Stimulated activated naive CD8-positive, alpha-beta T cell treated with anti-CD3 and anti-CD28 coated beads, Interleukin-15, amount 100 ng/mL, for 72 hours (primary cell): ENCODE data around the gene GLRX3.

Experiments used
- ATAC-seq: fragments of 150-1000 bp; cut with Tn5 transposase; 2 replicates; pipeline ENCODE4 v1.10.0; 2021; ENCODE audit warnings: mild to moderate bottlenecking, moderate library complexity
- DNase-seq, 2 donors: peaks; one replicate each; pipeline ENCODE4 v3.0.0; 2021 to 2022
- H3K27ac Mint-ChIP-seq, 2 donors: one replicate each; pipeline ENCODE4 v1.8.0; 2022; ENCODE audit warnings: mild to moderate bottlenecking in 2 of 2, mixed read lengths in 2 of 2, moderate library complexity in 2 of 2
- H3K27me3 Mint-ChIP-seq: one replicate; pipeline ENCODE4 v1.8.0; 2022; ENCODE audit warnings: mixed read lengths
- H3K4me1 Mint-ChIP-seq: one replicate; pipeline ENCODE4 v1.8.0; 2022; ENCODE audit warnings: mild to moderate bottlenecking, mixed read lengths
- H3K4me3 Mint-ChIP-seq, 2 donors: one replicate each; pipeline ENCODE4 v1.8.0; 2022; ENCODE audit warnings: mild to moderate bottlenecking in 2 of 2, mixed read lengths in 2 of 2, moderate library complexity in 1 of 2
- H3K9me3 Mint-ChIP-seq, 2 donors: one replicate each; pipeline ENCODE4 v1.8.0; 2022; ENCODE audit warnings: mixed read lengths in 2 of 2

GLRX3 gene

GRCh38 chr10:130167193-130167592 lies 31.0 kb downstream of the GLRX3 start:
- ATAC-seq (no peak), DNase-seq (no peak)
- Mint-ChIP-seq H3K27ac (no peak overlapping the region), H3K4me1 (peaks cover 45% of the 10 kb centered on the region), H3K27me3 (no peaks in the 10 kb centered on the region), H3K4me3 (no peak overlapping the region), H3K9me3 (no peaks in the 10 kb centered on the region)

GRCh38 chr10:130167707-130168106 lies 31.5 kb downstream of the GLRX3 start:
- no peaks in the 10 kb centered on the region for H3K27me3 Mint-ChIP-seq
- no peak overlapping the region for H3K4me3 Mint-ChIP-seq
- H3K9me3 Mint-ChIP-seq, result no peaks in the 10 kb centered on the region
- ATAC-seq (no peak), DNase-seq (no peak)
- no peak overlapping the region for H3K27ac Mint-ChIP-seq
- peaks cover 45% of the 10 kb centered on the region for H3K4me1 Mint-ChIP-seq

DNA sequence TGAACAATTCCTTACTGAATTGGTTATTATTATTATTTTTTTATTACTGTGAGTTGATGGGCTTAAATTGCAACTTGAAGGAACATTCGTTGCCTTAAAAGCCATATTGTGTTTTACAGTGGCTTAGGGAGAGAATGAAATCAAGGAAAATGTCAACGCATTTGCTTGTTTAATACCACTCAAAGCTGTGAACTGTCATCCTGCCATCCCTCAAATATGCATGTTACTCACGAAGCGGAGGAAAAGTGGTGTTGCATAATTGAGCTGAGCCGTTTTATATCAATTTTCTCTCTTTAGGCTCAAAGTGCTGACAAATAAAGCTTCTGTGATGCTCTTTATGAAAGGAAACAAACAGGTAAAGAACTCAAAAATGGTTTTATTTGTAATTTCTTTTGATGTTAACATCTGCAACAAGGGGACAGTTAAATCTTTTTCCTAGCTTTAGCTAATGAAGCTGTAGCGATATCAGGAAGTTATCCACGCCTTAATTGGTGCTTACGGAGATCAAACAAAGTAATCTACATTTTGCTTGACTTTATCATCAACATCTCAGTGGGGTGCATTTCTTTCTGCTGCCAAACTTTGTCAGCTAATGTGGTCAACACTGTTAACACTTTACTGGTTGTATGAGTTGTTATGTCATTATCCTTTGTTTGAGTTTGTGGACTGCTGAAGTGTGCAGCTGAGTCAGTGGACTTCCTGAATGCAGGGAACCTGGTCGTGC lies 33.1 kb downstream of the GLRX3 start:
- Mint-ChIP-seq H3K27me3 (no peaks in the 10 kb centered on the region), H3K4me1 (peaks cover 57% of the 10 kb centered on the region), H3K9me3 (no peaks in the 10 kb centered on the region), H3K4me3 (no peak overlapping the region), H3K27ac (no peak overlapping the region)
- no peak for ATAC-seq
- DNase-seq, result no peak

GRCh38 chr10:130171196-130171595 lies 35.0 kb downstream of the GLRX3 start:
- Mint-ChIP-seq H3K4me3 (no peak overlapping the region), H3K9me3 (no peaks in the 10 kb centered on the region), H3K27me3 (no peaks in the 10 kb centered on the region), H3K27ac (no peak overlapping the region), H3K4me1 (peaks cover 62% of the 10 kb centered on the region)
- DNase-seq (peak in 1 of 2 donors; percentile 37), ATAC-seq (peak; percentile 91)

DNA sequence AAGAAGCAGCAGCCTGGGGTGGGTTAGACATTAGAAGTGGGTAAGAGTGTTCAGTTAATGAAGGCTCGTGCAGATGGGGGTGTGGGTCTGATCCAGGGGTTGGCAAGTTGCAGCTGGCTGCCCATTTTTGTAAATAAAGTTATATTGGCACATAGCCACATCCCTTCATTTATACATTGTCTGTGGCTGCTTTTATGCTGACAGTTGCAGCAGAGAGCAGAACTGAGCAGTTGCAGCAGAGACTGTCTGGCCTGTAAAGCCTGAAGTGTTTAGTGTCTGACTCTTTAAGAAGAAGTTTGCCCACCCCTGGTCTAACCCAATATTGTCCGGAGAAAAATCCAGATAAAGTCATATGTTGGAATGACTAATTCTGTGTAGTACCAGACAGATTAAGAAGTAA lies 38.1 kb downstream of the GLRX3 start:
- no peak for DNase-seq
- Mint-ChIP-seq H3K9me3 (no peaks in the 10 kb centered on the region), H3K4me3 (no peak overlapping the region), H3K27ac (no peak overlapping the region), H3K4me1 (peaks cover 45% of the 10 kb centered on the region), H3K27me3 (no peaks in the 10 kb centered on the region)
- no peak for ATAC-seq

- peak overlapping the region in 1 of 2 donors; percentile 35 for H3K4me3 Mint-ChIP-seq
- H3K4me1 Mint-ChIP-seq, result peaks cover 43% of the 10 kb centered on the region
- ATAC-seq (peak; percentile 76), DNase-seq (no peak)
- H3K9me3 Mint-ChIP-seq, result no peaks in the 10 kb centered on the region
- no peaks in the 10 kb centered on the region for H3K27me3 Mint-ChIP-seq
- H3K27ac Mint-ChIP-seq, result peak overlapping the region in 1 of 2 donors; percentile 80
Measured at GRCh38 chr10:130175074-130175473, 38.9 kb downstream of the GLRX3 start.

DNA sequence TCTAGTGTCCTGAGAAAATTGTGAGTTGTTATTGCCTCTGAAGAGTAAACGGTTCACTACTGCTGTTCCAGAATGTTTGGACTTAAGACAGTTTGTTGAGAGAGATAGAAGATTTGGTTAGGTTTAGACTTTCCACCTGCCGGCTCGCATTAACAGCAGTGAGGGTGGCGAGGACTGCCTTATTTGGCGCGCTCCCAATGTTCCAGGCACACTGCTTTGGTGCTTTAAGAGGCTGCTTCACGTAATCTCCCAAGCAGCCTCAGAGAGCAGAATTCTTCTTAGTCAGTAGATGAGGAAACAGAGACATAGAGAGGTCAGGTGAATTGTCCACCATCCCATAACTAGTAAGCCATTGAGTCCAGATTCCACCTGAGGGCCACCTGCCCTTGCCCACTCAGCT lies 41.1 kb downstream of the GLRX3 start:
- Mint-ChIP-seq H3K4me3 (no peak overlapping the region), H3K9me3 (no peaks in the 10 kb centered on the region), H3K27ac (no peak overlapping the region)

GRCh38 chr10:130179640-130180039 lies 43.4 kb downstream of the GLRX3 start:
- peak; percentile 82 for ATAC-seq
- no peak overlapping the region for H3K4me3 Mint-ChIP-seq
- H3K27me3 Mint-ChIP-seq, result no peaks in the 10 kb centered on the region
- H3K27ac Mint-ChIP-seq, result peak overlapping the region in 1 of 2 donors; percentile 33
- DNase-seq, result peak; percentile 24 to 26
- H3K9me3 Mint-ChIP-seq, result no peaks in the 10 kb centered on the region
- peaks cover 16% of the 10 kb centered on the region for H3K4me1 Mint-ChIP-seq

More for the DNA sequence above, 41.1 kb downstream of the GLRX3 start:
- ATAC-seq, result no peak
- DNase-seq, result no peak
- peaks cover 35% of the 10 kb centered on the region for H3K4me1 Mint-ChIP-seq
- H3K27me3 Mint-ChIP-seq, result no peaks in the 10 kb centered on the region

- DNase-seq, result no peak
- H3K9me3 Mint-ChIP-seq, result no peaks in the 10 kb centered on the region
- no peak for ATAC-seq
- peak overlapping the region in 1 of 2 donors; percentile 36 for H3K27ac Mint-ChIP-seq
- H3K4me3 Mint-ChIP-seq, result no peak overlapping the region
- peaks cover 9% of the 10 kb centered on the region for H3K4me1 Mint-ChIP-seq
- no peaks in the 10 kb centered on the region for H3K27me3 Mint-ChIP-seq
Measured at GRCh38 chr10:130180416-130180815, 44.2 kb downstream of the GLRX3 start.

GRCh38 chr10:130181858-130182257 lies 45.7 kb downstream of the GLRX3 start:
- Mint-ChIP-seq H3K27ac (no peak overlapping the region), H3K9me3 (no peaks in the 10 kb centered on the region), H3K4me1 (peaks cover 5% of the 10 kb centered on the region), H3K27me3 (no peaks in the 10 kb centered on the region), H3K4me3 (no peak overlapping the region)
- ATAC-seq, result no peak
- DNase-seq, result no peak

- H3K27ac Mint-ChIP-seq, result peak overlapping the region in 1 of 2 donors; percentile 72
- H3K4me3 Mint-ChIP-seq, result no peak overlapping the region
Measured at GRCh38 chr10:130185591-130185990, 49.4 kb downstream of the GLRX3 start.

GRCh38 chr10:130188195-130189175 lies 52.3 kb downstream of the GLRX3 start:
- DNase-seq, result no peak
- Mint-ChIP-seq H3K4me1 (peaks cover 6% of the 10 kb centered on the region), H3K27me3 (peaks cover 19% of the 10 kb centered on the region), H3K27ac (no peak overlapping the region), H3K4me3 (no peak overlapping the region), H3K9me3 (no peaks in the 10 kb centered on the region)
- ATAC-seq, result no peak

More at GRCh38 chr10:130185591-130185990, 49.4 kb downstream of the GLRX3 start:
- Mint-ChIP-seq H3K9me3 (no peaks in the 10 kb centered on the region), H3K27me3 (no peaks in the 10 kb centered on the region), H3K4me1 (peaks cover 6% of the 10 kb centered on the region)
- no peak for DNase-seq
- ATAC-seq, result no peak

DNA sequence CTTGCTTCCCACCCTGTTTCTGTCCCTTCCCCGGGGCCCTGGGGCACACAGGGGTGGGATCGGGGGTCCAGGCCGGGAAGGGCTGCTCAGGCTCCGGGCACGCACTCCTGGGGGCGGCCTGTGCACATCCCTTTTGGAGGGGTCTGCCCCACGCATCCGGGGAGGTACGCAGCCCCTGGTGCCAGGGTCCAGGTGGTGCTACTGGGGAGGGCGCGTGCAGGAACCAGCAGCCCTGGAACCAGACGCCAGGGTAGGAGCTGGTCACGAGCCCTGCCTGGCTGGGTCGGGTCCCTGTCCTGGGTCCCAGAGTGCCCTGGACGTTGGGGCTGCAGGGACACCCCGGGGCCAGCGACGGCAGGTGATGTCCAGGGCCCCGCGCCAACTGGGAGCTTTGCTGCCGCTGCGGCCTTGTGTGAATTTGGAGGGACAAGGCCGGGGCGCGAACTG lies 53.4 kb downstream of the GLRX3 start:
- Mint-ChIP-seq H3K4me3 (no peak overlapping the region), H3K9me3 (no peaks in the 10 kb centered on the region), H3K27me3 (peaks cover 19% of the 10 kb centered on the region), H3K27ac (no peak overlapping the region), H3K4me1 (peaks cover 6% of the 10 kb centered on the region)
- DNase-seq (peak in 1 of 2 donors; percentile 8), ATAC-seq (peak; percentile 44)

- Mint-ChIP-seq H3K4me1 (peaks cover 6% of the 10 kb centered on the region), H3K9me3 (no peaks in the 10 kb centered on the region), H3K27ac (no peak overlapping the region), H3K4me3 (peak overlapping the region in 1 of 2 donors; percentile 58), H3K27me3 (peaks cover 19% of the 10 kb centered on the region)
- ATAC-seq (peak; percentile 77), DNase-seq (peak; percentile 86 to 90)
Measured at GRCh38 chr10:130190055-130190736, 54.0 kb downstream of the GLRX3 start.

GRCh38 chr10:130190737-130191115 lies 54.5 kb downstream of the GLRX3 start:
- H3K27me3 Mint-ChIP-seq, result peaks cover 19% of the 10 kb centered on the region
- no peak overlapping the region for H3K4me3 Mint-ChIP-seq
- H3K4me1 Mint-ChIP-seq, result peaks cover 6% of the 10 kb centered on the region
- no peaks in the 10 kb centered on the region for H3K9me3 Mint-ChIP-seq
- DNase-seq (no peak), ATAC-seq (peak; percentile 10)
- H3K27ac Mint-ChIP-seq, result no peak overlapping the region
